HUES48 (cell line): ENCODE data around the gene TRAPPC10.
"Not testable (repeated sequence)": the region's sequence is repeated elsewhere in the genome, so short reads cannot be mapped to it uniquely, and the experiment has no call there.

Experiments used
- H3K27ac ChIP-seq: one replicate; pipeline ENCODE4 v1.7.0; 2013; ENCODE audit warnings: low read depth, low read length, inconsistent platforms
- H3K27me3 ChIP-seq: 2 replicates; pipeline ENCODE4 v1.6.1; 2013; ENCODE audit warnings: mild to moderate bottlenecking, low read length; ENCODE audit not compliant: control insufficient read depth, insufficient read depth
- H3K36me3 ChIP-seq: 2 replicates; pipeline ENCODE4 v1.6.1; 2013; ENCODE audit warnings: low read length; ENCODE audit not compliant: control insufficient read depth, insufficient read depth
- H3K4me1 ChIP-seq: 2 replicates; pipeline ENCODE4 v1.6.1; 2013; ENCODE audit warnings: mild to moderate bottlenecking, low read length; ENCODE audit not compliant: control insufficient read depth, insufficient read depth
- H3K4me3 ChIP-seq: 2 replicates; pipeline ENCODE4 v1.5.1; 2013; ENCODE audit warnings: mild to moderate bottlenecking, low read depth, low read length
- H3K9ac ChIP-seq: 2 replicates; pipeline ENCODE4 v1.6.1; 2013; ENCODE audit warnings: mild to moderate bottlenecking, low read depth, low read length, moderate library complexity
- H3K9me3 ChIP-seq: 2 replicates; pipeline ENCODE4 v1.6.1; 2013; ENCODE audit warnings: low read length; ENCODE audit not compliant: control insufficient read depth, insufficient read depth

TRAPPC10 gene

GRCh38 chr21:44142470-44142869 is 130.4 kb downstream of the TRAPPC10 start:
- H3K27me3 ChIP-seq = not testable (repeated sequence)

DNA sequence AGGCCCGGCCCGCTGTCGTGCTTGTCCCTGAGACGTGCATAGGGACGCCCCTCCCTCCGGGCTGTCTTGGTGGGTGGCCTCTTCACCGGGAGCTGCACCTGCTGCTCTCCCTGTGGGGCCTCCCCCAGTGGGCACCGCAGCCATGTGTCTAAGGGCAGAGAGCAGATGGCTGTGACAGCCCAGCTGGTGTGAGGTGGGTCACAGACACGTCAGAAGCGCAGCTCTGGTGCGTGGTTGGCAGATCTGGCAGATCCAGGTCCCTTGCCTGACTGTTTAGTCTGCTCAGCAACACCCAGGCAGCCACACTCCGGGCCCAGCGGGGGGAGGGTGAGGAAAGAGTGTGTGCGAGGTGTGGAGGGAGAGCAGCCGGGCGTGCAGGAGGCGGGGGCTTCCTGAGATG is 131.3 kb downstream of the TRAPPC10 start:
- H3K27ac ChIP-seq, H3K27me3 ChIP-seq, H3K4me1 ChIP-seq, H3K4me3 ChIP-seq, H3K36me3 ChIP-seq, H3K9ac ChIP-seq, H3K9me3 ChIP-seq: not testable (repeated sequence)

More at GRCh38 chr21:44142470-44142869, 130.4 kb downstream of the TRAPPC10 start:
- H3K4me3 ChIP-seq, H3K27ac ChIP-seq, H3K9me3 ChIP-seq, H3K4me1 ChIP-seq, H3K9ac ChIP-seq, H3K36me3 ChIP-seq: not testable (repeated sequence)

- H3K27me3 ChIP-seq, H3K4me1 ChIP-seq, H3K9me3 ChIP-seq, H3K9ac ChIP-seq, H3K36me3 ChIP-seq, H3K4me3 ChIP-seq, H3K27ac ChIP-seq: not testable (repeated sequence)
Measured at GRCh38 chr21:44143996-44144395, 131.9 kb downstream of the TRAPPC10 start.

- H3K4me3 ChIP-seq, H3K9me3 ChIP-seq, H3K9ac ChIP-seq, H3K27me3 ChIP-seq, H3K27ac ChIP-seq, H3K4me1 ChIP-seq, H3K36me3 ChIP-seq: not testable (repeated sequence)
Measured at GRCh38 chr21:44144784-44145602, 132.9 kb downstream of the TRAPPC10 start.

GRCh38 chr21:44145616-44146015 is 133.5 kb downstream of the TRAPPC10 start:
- not testable (repeated sequence) for H3K4me3 ChIP-seq, H3K4me1 ChIP-seq, H3K9ac ChIP-seq, H3K36me3 ChIP-seq, H3K9me3 ChIP-seq, H3K27ac ChIP-seq, H3K27me3 ChIP-seq

- not testable (repeated sequence) for H3K4me1 ChIP-seq, H3K27me3 ChIP-seq, H3K4me3 ChIP-seq, H3K27ac ChIP-seq, H3K9me3 ChIP-seq, H3K36me3 ChIP-seq, H3K9ac ChIP-seq
Measured at GRCh38 chr21:44147108-44147507, 135.0 kb downstream of the TRAPPC10 start.

- H3K27me3 ChIP-seq, H3K9me3 ChIP-seq, H3K36me3 ChIP-seq, H3K27ac ChIP-seq, H3K9ac ChIP-seq, H3K4me1 ChIP-seq, H3K4me3 ChIP-seq: not testable (repeated sequence)
Measured at GRCh38 chr21:44150255-44150654, 138.1 kb downstream of the TRAPPC10 start.

DNA sequence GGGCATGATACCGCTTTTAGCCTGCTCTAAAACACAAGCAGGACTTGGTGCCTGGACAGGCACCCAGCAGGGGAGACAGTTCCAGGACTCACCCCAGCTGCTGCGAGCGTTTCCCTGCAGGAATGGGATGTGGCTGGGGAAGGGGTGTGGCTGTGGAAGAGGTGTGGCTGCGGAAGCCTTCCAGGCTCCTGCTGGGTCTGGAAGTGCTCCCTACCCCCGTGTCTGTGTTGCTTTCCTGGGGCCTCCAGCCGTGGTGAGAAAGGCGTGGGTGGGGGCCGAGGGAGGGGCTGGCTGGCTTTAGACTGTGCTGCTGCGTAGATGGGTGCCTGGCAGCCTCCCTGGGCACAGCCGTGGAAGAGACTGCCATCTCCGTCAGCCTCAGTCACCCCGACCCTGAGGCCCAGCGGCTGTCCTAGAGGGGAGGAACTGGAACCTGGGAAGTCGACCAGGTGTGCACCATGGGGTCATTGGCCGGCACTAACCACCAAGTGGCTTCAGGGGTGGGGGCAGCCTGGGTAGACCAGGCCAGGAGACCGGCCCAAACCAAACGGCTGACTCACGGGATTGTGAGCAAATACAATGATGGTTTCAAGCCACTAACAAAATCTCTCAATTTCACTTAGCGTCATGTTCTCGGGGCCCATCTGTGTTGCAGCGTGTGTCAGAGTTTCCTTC is 141.2 kb downstream of the TRAPPC10 start:
- H3K27me3 ChIP-seq, H3K9me3 ChIP-seq, H3K4me3 ChIP-seq, H3K9ac ChIP-seq, H3K27ac ChIP-seq, H3K36me3 ChIP-seq, H3K4me1 ChIP-seq: not testable (repeated sequence)

DNA sequence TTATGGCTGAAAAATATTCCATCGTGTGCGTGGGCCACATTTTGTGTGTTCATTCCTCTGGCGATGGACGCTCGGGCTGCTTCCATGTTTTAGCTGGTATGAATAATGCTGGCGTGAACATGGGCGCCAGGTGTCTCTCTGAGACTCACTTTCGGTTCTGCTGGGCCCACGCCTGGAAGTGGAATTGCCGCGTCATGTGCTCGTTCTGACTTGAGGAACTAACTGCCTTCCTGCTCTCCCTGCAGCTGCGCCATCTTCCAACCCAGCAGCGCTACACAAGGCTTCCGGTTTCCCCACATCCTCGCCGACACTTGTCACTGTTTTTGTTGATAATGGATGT is 141.8 kb downstream of the TRAPPC10 start:
- H3K4me3 ChIP-seq, H3K27ac ChIP-seq, H3K36me3 ChIP-seq, H3K4me1 ChIP-seq, H3K9me3 ChIP-seq, H3K27me3 ChIP-seq, H3K9ac ChIP-seq: not testable (repeated sequence)

- H3K27ac ChIP-seq, H3K9me3 ChIP-seq, H3K4me1 ChIP-seq, H3K4me3 ChIP-seq, H3K27me3 ChIP-seq, H3K36me3 ChIP-seq, H3K9ac ChIP-seq: not testable (repeated sequence)
Measured at GRCh38 chr21:44154816-44155230, 142.7 kb downstream of the TRAPPC10 start.

DNA sequence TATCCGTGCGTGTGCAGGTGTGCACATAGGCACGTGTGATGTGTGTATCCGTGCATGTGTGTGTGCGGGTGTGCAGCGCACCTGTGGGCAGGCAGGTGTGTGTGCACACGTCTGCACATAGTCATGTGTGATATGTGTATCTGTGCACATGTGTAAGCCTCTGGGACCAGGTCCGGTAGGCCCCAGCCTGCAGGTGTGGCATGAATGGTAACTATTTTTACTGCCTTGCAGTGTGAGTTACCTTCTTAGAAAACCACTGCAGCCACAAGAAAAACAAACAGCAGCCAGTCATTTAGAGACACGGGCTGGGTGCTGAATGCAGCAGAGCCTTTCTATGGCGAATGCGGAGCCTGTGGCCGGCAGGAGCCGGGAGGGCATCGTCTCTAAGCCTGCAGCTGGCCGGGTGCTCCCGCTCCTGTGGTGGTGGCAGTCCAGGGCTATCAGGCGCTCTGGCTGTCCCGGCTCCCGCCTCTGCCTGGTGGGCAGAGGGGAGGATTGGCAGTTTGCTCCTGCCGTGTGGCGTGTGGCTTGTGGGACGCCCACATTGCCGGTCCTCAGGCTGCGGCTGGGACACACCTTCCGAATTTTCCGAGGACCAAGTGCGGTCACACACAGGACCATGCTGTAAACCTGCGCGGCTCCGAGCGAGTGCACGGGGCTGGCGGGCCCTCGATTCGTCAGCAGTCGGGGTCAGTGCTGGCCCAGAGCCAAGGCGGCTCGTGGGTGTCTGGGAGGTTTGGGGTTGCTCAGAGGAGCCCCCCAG is 143.3 kb downstream of the TRAPPC10 start:
- not testable (repeated sequence) for H3K4me1 ChIP-seq

More for the DNA sequence above, 143.3 kb downstream of the TRAPPC10 start:
- not testable (repeated sequence) for H3K27me3 ChIP-seq, H3K4me3 ChIP-seq, H3K9me3 ChIP-seq, H3K36me3 ChIP-seq, H3K27ac ChIP-seq, H3K9ac ChIP-seq
